Measurements from ENCODE around the gene SLC6A3.
"Not testable (repeated sequence)": the region's sequence is repeated elsewhere in the genome, so short reads cannot be mapped to it uniquely, and the experiment has no call there.

The SLC6A3 gene

GRCh38 chr5:1423901-1424603 lies 21.2 kb downstream of the SLC6A3 start:
- TF ChIP-seq CTCF (IDR thresholded peaks at IDR 0.05; ENCODE audit: control insufficient read depth, insufficient read depth, low read depth, low read length, missing control alignments): no peak
- no peak for DNase-seq (ENCODE audit: low read depth)
- H3K4me3 ChIP-seq (ENCODE audit: control insufficient read depth, low read depth, low read length): no peak overlapping the region

- DNase-seq (ENCODE audit: low read depth); H3K4me3 ChIP-seq (ENCODE audit: control insufficient read depth, low read depth, low read length): not testable (repeated sequence)
These were observed 22.7 kb downstream of the SLC6A3 start for GRCh38 chr5:1422522-1422921.

- no peak for TF ChIP-seq CTCF (IDR thresholded peaks at IDR 0.05; ENCODE audit: control insufficient read depth, insufficient read depth, low read depth, low read length, missing control alignments)
- no peak for DNase-seq (ENCODE audit: low read depth)
- H3K4me3 ChIP-seq (ENCODE audit: control insufficient read depth, low read depth, low read length): no peak overlapping the region
These were observed 23.5 kb downstream of the SLC6A3 start for GRCh38 chr5:1421521-1422341.

- no peak for TF ChIP-seq CTCF (IDR thresholded peaks at IDR 0.05; ENCODE audit: control insufficient read depth, insufficient read depth, low read depth, low read length, missing control alignments)
- no peak overlapping the region for H3K4me3 ChIP-seq (ENCODE audit: control insufficient read depth, low read depth, low read length)
- DNase-seq (ENCODE audit: low read depth): no peak
These were observed 24.7 kb downstream of the SLC6A3 start for GRCh38 chr5:1420211-1421195.

DNA sequence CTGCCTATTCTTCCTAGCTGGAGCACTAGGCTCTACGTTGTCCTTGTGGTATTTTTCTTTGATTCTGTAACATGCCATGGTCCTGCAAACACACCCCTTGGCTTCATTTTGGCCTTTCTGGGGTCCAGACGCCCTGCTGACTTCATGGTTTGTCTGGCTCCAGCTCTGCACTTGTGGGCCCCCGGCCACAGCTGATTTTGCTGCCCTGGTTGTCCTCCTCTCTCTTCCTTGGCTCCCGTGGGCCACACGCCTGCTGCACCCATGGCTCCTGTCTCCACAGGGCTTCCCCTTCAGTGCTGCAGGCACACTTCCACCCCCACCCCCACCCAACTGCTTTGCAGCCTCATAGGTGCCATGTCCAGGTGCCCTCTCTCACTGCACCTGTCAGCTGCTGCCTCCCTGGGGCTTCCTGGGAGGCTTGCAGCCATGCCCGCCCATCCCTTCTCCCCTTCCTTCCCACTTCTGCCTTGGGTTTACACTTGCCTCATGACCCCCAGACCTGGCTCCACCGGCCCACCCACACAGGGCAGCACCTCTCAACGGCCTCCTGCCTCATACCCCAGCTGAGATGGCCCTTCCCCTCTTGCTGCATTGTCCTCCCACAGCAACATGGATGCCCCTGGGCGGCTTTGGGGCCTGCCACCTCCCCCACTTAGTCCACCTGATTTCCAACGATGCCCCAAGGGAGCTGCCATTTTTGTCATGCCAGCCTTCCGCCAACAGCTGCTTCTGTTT lies 25.6 kb downstream of the SLC6A3 start:
- no peak overlapping the region for H3K4me3 ChIP-seq (ENCODE audit: control insufficient read depth, low read depth, low read length)

GRCh38 chr5:1418921-1419280 lies 26.3 kb downstream of the SLC6A3 start:
- no peak for TF ChIP-seq CTCF (IDR thresholded peaks at IDR 0.05; ENCODE audit: control insufficient read depth, insufficient read depth, low read depth, low read length, missing control alignments)
- H3K4me3 ChIP-seq (ENCODE audit: control insufficient read depth, low read depth, low read length): no peak overlapping the region

More for the DNA sequence above, 25.6 kb downstream of the SLC6A3 start:
- TF ChIP-seq CTCF (IDR thresholded peaks at IDR 0.05; ENCODE audit: control insufficient read depth, insufficient read depth, low read depth, low read length, missing control alignments): no peak
- no peak for DNase-seq (ENCODE audit: low read depth)

More at GRCh38 chr5:1418921-1419280, 26.3 kb downstream of the SLC6A3 start:
- no peak for DNase-seq (ENCODE audit: low read depth)

All from AG09309 (cell line).